Prostate gland (tissue), 2 donors: Measurements from ENCODE around the gene NRXN3.

Source experiments
- CTCF ChIP-seq, 4 experiments: fragments of 200-600 bp in 2 of 4; fragments of 450-650 bp in 2 of 4; sonication (generic) in 2 of 4; IDR thresholded peaks; 1 replicate in 3 of 4; 2 replicates in 1 of 4; pipeline ENCODE4 v1.5.1; 2016 to 2019; ENCODE audit warnings: antibody characterized with exemption in 4 of 4, mild to moderate bottlenecking in 2 of 4, moderate library complexity in 2 of 4
- POLR2A ChIP-seq: fragments of 450-650 bp; IDR thresholded peaks from one replicate; pipeline ENCODE4 v1.6.1; 2016; ENCODE audit warnings: antibody characterized with exemption, mild to moderate bottlenecking
- POLR2AphosphoS5 ChIP-seq: sonication (generic); formaldehyde crosslinking; IDR thresholded peaks from one replicate; pipeline ENCODE4 v1.6.1; 2017; ENCODE audit warnings: antibody characterized with exemption

GRCh38 chr14:79791055-79791732 lies 1621.0 kb downstream of the NRXN3 start:
- TF ChIP-seq POLR2AphosphoS5 (no peak), POLR2A (no peak), CTCF (IDR thresholded peaks at IDR 0.05) (no peak)
